ENCODE measurements around the gene IL15. TPM values are rescaled to one million over a fixed set of nuclear protein-coding genes. Genes with fewer than 3 reads are reported as not detected.
A peak's percentile ranks its signal among the peaks of the same experiment; 100 is the strongest.

IL15 gene
- polyA plus RNA-seq, 1 donor from 2014 or later, result 8.2 TPM

DNA sequence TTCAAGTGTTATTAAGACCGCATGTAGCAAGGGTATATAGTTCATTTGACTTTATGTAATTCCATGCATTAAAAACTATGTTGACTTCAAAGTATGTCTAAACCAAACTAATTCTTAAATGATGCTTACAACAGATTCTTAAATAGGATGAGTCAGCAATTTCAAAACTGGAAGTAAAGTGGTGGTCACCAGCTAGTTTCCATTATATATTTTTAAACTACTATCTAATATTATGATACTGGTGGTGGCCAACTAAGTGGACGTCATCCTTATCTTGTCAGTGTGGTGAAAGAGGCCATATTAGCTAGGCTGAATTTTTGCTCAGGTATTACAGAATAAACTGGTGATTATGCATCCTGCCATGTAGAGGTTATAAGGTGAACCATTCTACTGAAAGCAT, 1.2 kb downstream of the IL15 start:
- peak overlapping the region; percentile 64 to 86 (median 85) for H3K27ac Mint-ChIP-seq

DNA sequence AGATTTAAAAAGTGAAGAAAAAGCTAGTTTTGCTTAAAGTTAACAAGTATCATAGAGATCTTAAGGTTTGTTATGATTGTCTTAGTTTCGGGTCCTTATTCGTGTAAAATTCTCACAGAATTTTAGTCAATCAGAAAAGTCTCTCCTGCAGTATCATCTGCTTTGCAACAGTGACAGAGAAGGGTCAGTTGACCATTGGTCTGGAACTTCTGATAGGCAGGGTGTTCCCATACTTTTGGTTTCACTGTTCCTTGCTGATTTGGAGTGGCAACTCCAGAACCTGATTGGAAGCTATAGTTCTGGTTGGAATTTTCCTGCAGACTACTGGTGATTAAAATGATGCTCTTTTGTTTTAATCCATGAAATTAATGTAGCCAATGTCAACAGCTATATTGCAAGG, 1.8 kb downstream of the IL15 start:
- H3K9me3 Mint-ChIP-seq, result no peaks in the 10 kb centered on the region
- H3K4me1 Mint-ChIP-seq, result peaks cover 25 to 53% (median 31%) of the 10 kb centered on the region in 3 donors
- no peaks in the 10 kb centered on the region for H3K36me3 Mint-ChIP-seq
- peak overlapping the region in 3 of 4 donors; percentile 57 to 88 (median 66) for H3K4me3 Mint-ChIP-seq
- H3K27me3 Mint-ChIP-seq, result no peaks in the 10 kb centered on the region
- H3K27ac Mint-ChIP-seq, result peak overlapping the region in 1 of 3 donors; percentile 49

More for the DNA sequence above, 1.2 kb downstream of the IL15 start:
- H3K36me3 Mint-ChIP-seq, result no peaks in the 10 kb centered on the region
- no peaks in the 10 kb centered on the region for H3K9me3 Mint-ChIP-seq
- peak overlapping the region; percentile 88 to 99 (median 96) for H3K4me3 Mint-ChIP-seq
- H3K27me3 Mint-ChIP-seq, result no peaks in the 10 kb centered on the region
- H3K4me1 Mint-ChIP-seq, result peaks cover 23 to 53% (median 27%) of the 10 kb centered on the region in 3 donors

DNA sequence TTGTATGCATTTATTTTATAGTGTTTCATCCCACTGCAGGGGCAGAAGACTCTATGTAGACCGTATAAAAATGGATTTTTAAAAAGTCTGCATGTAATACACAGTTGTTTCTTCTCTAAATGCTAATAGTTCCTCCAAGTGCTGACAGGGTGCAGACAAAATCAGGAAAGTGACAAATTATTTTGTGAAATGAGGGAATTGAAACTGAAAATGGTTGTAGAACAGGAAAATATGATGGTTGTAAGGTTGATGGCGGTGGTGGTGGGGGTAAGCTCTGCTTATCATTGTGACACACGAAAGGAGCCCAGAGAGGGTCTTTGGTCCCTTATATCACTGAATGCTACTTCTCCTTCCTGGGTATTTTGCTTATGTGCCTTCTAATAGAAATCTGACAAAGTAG, 4.3 kb downstream of the IL15 start:
- Mint-ChIP-seq H3K27me3 (no peaks in the 10 kb centered on the region), H3K9me3 (no peaks in the 10 kb centered on the region), H3K4me3 (peak overlapping the region in 3 of 4 donors; percentile 5 to 42 (median 13)), H3K27ac (peak overlapping the region in 1 of 3 donors; percentile 50), H3K4me1 (peaks cover 26 to 57% (median 42%) of the 10 kb centered on the region in 3 donors), H3K36me3 (no peaks in the 10 kb centered on the region)

DNA sequence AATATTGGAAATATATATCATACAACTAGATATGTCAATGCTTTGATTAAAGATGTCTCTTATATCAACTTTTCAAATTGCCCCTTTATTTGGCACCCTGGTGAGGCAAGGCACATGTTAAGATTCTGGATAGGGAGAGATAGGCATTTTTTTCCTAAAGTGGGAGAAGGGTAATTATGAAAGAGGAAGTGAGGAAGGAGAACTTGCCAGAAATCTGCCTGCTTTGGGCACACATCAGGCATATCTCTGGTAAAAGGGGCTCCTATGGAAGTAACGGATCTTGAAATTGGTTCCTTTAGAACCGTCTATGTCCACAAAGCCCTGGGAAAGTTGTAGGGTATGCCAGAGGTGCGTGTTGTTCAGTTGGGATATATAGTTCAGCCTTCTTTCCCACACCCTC, 5.7 kb downstream of the IL15 start:
- no peaks in the 10 kb centered on the region for H3K9me3 Mint-ChIP-seq
- H3K36me3 Mint-ChIP-seq, result no peaks in the 10 kb centered on the region
- peaks cover 29 to 63% (median 47%) of the 10 kb centered on the region in 3 donors for H3K4me1 Mint-ChIP-seq
- no peaks in the 10 kb centered on the region for H3K27me3 Mint-ChIP-seq
- no peak overlapping the region for H3K27ac Mint-ChIP-seq
- H3K4me3 Mint-ChIP-seq, result no peak overlapping the region

DNA sequence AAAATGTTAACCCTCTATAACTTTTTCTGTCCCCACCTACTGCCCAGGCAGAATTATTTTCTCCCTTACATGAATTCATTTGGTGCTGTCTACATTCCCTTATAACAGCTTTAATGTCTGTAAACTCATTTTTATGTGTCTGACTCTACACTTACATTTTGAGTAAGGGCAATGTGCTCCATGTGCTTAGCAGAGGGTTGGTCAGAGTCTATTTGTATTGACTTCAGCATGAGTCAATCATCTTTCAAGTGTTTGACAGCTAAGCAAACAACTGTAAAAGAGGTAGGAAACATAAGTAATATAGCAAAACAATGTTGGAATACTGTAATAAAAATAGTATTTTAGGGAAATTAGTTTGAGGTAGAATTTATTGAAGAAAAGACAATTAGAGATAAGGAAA, 6.3 kb downstream of the IL15 start:
- Mint-ChIP-seq H3K4me3 (no peak overlapping the region), H3K9me3 (no peaks in the 10 kb centered on the region), H3K4me1 (peaks cover 34 to 65% (median 52%) of the 10 kb centered on the region in 3 donors), H3K27ac (peak overlapping the region in 1 of 3 donors; percentile 29), H3K27me3 (no peaks in the 10 kb centered on the region), H3K36me3 (no peaks in the 10 kb centered on the region)

DNA sequence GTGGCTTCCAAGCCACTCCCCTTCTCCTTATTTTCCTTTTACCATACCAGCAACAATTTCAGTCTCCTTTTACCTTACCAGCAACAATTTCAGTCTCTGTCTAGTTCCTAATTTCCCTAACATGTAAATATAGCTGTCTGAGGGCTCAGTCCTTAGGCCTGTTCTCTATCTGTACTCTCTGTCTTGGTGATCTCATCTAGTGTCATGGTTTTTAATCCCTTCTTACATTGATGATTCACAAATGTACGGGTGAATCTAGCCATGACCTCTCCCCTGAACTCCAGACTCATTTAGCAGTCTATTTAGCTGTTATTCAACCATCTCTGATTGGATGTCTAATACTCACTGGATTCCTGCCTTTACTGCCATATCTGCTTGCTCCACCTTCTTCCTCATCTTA, 7.2 kb downstream of the IL15 start:
- peak overlapping the region in 2 of 4 donors; percentile 2 to 15 for H3K4me3 Mint-ChIP-seq
- H3K36me3 Mint-ChIP-seq, result no peaks in the 10 kb centered on the region
- no peaks in the 10 kb centered on the region for H3K9me3 Mint-ChIP-seq
- no peaks in the 10 kb centered on the region for H3K27me3 Mint-ChIP-seq
- peak overlapping the region in 2 of 3 donors; percentile 6 to 27 for H3K27ac Mint-ChIP-seq
- H3K4me1 Mint-ChIP-seq, result peaks cover 35 to 66% (median 58%) of the 10 kb centered on the region in 3 donors

DNA sequence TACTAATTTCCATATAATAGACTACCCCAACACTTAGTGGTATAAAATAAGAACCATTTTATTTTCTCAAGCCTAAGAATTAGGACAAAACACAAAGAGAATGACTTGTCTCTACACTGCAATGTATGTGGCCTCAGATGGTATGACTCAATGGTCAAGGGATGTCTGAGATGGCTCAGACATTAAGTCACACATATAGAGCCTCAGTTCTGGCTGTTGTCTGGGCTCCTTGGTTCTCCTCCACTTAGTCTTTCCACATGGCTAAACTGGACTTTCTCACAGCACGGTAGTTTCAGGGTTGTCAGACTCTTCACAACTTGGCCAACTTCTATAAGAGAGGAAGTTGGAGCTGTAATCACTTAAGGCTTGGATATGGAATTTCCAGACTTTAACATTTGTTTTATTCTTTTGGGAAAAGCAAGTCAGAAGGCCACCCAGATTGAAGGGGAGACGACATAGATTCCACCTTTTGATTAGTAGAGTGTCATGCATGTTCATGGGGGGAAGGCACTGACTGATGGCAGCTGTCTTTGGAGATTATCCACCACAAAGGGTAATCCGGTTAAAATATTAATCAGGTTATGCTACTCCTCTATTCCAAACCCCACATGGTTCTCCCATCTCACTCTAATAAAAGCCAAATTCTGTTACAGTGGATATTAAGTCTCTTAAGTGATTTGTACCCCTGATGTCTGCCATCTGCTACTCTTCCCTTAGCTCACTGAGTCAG, 9.4 kb downstream of the IL15 start:
- Mint-ChIP-seq H3K27me3 (no peaks in the 10 kb centered on the region), H3K4me1 (peaks cover 29 to 52% (median 38%) of the 10 kb centered on the region in 3 donors), H3K36me3 (no peaks in the 10 kb centered on the region), H3K9me3 (no peaks in the 10 kb centered on the region), H3K27ac (peak overlapping the region in 2 of 3 donors; percentile 34 to 80), H3K4me3 (no peak overlapping the region)

DNA sequence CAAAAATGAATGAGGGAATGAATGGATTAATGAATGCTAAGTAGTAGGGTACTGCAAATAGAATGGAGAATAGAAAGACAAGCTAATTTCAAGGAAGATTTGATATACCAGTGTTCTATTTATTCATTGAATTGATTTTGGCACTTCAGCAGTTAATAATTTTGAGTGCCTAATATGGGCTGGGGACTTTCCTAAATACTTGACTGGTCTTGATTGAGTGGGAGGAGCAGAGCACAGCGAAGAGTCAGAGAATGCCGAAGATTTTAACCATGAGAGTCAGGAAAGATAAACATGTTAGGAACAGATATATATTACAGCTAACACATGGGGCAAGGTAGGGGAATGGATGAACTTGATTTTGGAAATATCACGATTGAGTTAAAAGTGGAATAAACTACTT, 10.6 kb downstream of the IL15 start:
- no peaks in the 10 kb centered on the region for H3K27me3 Mint-ChIP-seq
- peaks cover 29 to 50% (median 36%) of the 10 kb centered on the region in 3 donors for H3K4me1 Mint-ChIP-seq
- peak overlapping the region in 1 of 3 donors; percentile 2 for H3K27ac Mint-ChIP-seq
- H3K9me3 Mint-ChIP-seq, result no peaks in the 10 kb centered on the region
- H3K4me3 Mint-ChIP-seq, result peak overlapping the region in 2 of 4 donors; percentile 23 to 61
- no peaks in the 10 kb centered on the region for H3K36me3 Mint-ChIP-seq

DNA sequence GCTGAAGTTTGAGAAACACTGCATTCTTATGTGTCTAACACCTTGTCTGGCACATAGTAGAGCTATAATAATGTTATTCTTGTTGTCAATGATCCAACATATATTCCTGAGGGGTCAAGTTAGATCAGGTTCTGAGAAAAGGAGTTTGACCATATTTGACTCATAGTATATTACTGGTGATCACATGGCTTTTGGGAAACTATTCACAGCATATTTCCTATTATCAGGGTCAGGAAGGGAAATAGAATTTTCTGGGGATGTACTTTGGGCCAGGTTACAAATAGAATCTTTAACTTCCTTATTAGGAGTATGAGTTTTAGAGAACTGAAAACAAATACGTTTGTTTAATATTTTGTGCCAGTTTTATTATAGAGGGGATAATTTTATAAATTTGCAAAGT, 11.6 kb downstream of the IL15 start:
- H3K4me1 Mint-ChIP-seq, result peaks cover 29 to 45% (median 35%) of the 10 kb centered on the region in 3 donors
- no peak overlapping the region for H3K27ac Mint-ChIP-seq
- H3K27me3 Mint-ChIP-seq, result no peaks in the 10 kb centered on the region
- no peaks in the 10 kb centered on the region for H3K9me3 Mint-ChIP-seq
- peak overlapping the region in 1 of 4 donors; percentile 30 for H3K4me3 Mint-ChIP-seq
- H3K36me3 Mint-ChIP-seq, result no peaks in the 10 kb centered on the region

DNA sequence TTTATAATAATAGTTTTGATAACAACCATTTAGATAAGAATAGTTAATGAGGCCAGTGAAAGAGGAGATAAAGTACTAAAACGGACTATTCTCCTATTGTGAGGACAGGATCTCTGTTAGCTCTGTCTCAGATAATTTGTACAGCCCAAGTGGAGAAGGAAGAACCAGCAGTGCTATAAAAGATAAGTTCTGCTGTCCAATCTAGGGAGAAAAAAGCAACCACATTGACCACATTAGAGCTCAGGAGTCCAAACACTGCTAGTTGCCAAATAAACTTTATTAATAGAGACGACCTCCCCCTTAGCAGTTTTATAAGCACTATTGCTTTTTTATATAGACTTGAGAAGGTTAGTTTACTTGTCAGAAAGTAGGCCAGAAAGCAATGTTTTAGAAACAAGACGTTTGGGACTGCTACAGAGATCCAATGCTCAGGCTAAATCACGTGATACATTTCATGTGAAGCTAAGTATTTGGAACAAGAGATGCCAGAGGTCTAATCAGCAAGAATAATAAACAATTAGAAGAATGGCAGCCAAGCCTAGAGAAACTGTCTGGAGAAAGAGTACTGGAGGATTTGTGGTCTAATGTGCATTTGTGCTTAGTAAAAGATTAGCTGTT, 15.9 kb downstream of the IL15 start:
- Mint-ChIP-seq H3K36me3 (no peaks in the 10 kb centered on the region), H3K27me3 (no peaks in the 10 kb centered on the region), H3K27ac (no peak overlapping the region), H3K4me1 (peaks cover 13 to 23% (median 15%) of the 10 kb centered on the region in 3 donors), H3K4me3 (no peak overlapping the region), H3K9me3 (no peaks in the 10 kb centered on the region)

DNA sequence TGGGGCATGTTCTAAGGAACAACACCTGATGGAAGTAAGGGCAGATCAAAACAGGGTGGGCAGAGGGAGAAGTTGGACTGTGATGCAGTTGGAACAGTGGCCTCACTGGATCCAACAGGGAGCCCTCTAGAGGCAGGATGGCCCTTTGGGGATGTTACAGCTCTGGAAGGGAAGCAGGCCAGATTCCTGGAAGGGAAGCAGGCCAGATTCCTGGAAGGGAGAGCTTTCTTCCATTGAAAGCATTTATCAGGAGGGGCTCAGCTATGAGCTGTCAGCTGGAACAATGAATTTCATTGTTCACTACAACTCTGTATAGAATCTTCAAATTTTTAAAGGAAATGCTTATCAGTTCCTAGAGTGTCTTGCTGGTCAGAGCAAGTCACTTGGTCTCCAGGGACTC, 17.7 kb downstream of the IL15 start:
- H3K27me3 Mint-ChIP-seq, result no peaks in the 10 kb centered on the region
- peak overlapping the region in 1 of 3 donors; percentile 67 for H3K27ac Mint-ChIP-seq
- no peak overlapping the region for H3K4me3 Mint-ChIP-seq
- H3K9me3 Mint-ChIP-seq, result no peaks in the 10 kb centered on the region
- H3K36me3 Mint-ChIP-seq, result no peaks in the 10 kb centered on the region
- H3K4me1 Mint-ChIP-seq, result peaks cover 3 to 11% (median 3%) of the 10 kb centered on the region in 3 donors

DNA sequence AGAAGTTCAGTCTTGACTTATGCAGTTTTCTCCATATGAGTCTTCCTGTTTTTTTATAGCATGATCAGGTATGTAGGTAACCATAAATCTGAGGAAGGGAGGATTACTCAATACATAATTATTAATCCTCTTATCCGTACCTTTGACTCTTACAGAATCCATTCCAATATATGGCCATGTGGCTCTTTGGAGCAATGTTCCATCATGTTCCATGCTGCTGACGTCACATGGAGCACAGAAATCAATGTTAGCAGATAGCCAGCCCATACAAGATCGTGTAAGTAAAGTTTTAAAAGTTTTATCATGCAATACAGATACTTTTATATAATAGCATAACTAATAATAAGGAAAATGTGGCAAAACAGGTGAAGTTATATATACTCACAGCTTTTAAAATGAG, 19.6 kb downstream of the IL15 start:
- Mint-ChIP-seq H3K27me3 (no peaks in the 10 kb centered on the region), H3K27ac (no peak overlapping the region), H3K9me3 (no peaks in the 10 kb centered on the region), H3K4me1 (peaks cover 3 to 9% (median 3%) of the 10 kb centered on the region in 3 donors), H3K36me3 (peaks cover 3% of the 10 kb centered on the region), H3K4me3 (no peak overlapping the region)

DNA sequence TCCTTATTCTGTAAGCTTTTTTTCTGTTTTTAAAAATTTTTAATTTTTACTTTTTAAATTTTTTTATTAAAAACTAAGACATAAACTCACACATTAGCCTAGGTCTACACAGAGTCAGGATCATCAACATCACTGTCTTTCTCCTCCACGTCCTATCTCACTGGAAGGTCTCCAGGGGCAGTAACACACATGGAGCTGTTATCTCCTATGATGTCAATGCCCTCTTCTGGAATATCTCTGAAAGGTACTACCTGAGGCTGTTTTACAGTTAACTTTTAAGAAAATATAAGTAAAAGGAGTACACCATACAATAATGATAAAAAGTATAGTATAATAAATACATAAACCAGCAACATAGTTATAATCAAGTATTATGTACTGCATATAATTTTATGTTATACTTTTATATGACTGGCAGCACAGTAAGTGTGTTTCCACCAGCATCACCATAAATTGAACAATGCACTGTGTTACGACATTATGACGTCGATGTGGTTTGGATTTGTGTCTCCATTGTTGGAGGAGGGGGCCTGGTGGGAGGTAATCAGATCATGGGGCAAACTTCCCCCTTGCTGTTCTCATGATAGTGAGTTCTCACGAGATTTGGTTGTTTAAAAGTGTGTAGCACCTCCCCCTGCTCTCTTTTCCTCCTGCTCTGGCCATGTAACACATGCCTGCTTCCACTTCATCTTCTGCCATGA, 21.3 kb downstream of the IL15 start:
- Mint-ChIP-seq H3K27me3 (no peaks in the 10 kb centered on the region), H3K36me3 (peaks cover 3% of the 10 kb centered on the region), H3K27ac (no peak overlapping the region), H3K9me3 (no peaks in the 10 kb centered on the region), H3K4me3 (no peak overlapping the region), H3K4me1 (peaks cover 3 to 9% (median 5%) of the 10 kb centered on the region in 3 donors)

DNA sequence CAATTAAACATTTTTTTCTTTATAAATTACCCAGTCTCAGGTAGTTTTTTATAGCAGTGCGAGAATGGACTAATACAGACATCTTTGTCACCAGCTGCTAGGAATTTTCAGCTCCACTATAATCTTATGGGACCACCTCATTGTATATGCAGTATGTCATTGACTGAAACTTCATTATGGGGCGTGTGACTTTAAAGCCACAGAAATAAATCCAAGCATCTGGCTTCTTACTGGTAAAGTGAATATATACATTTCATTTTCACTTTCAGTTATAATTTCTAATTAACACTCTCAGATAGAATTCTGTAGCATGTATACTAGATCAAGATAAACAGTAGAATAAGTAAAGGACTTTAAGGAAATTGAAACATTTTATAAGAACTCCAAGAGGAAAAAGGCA, 21.9 kb downstream of the IL15 start:
- no peak overlapping the region for H3K4me3 Mint-ChIP-seq
- no peaks in the 10 kb centered on the region for H3K9me3 Mint-ChIP-seq

DNA sequence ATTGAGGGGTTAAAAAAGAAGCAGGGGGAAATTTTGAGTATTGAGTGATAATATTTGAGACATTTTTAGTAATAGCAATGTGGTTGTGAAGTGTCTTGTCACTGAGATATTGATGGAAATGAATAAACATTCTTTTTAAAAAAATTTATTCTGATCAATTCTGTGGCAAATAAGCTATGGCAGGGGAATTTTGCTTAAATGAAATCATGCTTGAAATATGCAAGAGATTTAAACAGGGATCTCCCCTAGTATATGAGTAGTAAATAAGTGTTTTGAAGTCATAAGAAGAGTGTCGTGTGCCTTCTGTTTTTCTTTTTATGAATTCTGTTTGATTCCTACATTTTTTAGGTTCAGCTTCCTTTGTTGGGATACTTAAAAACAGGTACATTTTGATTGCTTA, 23.2 kb downstream of the IL15 start:
- Mint-ChIP-seq H3K4me3 (peak overlapping the region in 1 of 4 donors; percentile 36), H3K36me3 (peaks cover 3% of the 10 kb centered on the region), H3K27me3 (no peaks in the 10 kb centered on the region), H3K27ac (peak overlapping the region in 1 of 3 donors; percentile 62), H3K9me3 (no peaks in the 10 kb centered on the region), H3K4me1 (peaks cover 3 to 11% (median 5%) of the 10 kb centered on the region in 3 donors)

More for the DNA sequence above, 21.9 kb downstream of the IL15 start:
- Mint-ChIP-seq H3K36me3 (peaks cover 3% of the 10 kb centered on the region), H3K4me1 (peaks cover 3 to 9% (median 5%) of the 10 kb centered on the region in 3 donors), H3K27ac (no peak overlapping the region), H3K27me3 (no peaks in the 10 kb centered on the region)
